Astrocyte of the spinal cord (primary cell): Measurements from ENCODE around the gene R3HDM2.

Experiments used
- DNase-seq: peaks from one replicate; pipeline ENCODE4 v3.0.0; 2011; ENCODE audit warnings: low read depth, low spot score
- H3K4me3 ChIP-seq: 2 replicates; pipeline ENCODE4 v1.5.1; 2011; ENCODE audit warnings: low read depth, mild to moderate bottlenecking, low read length, moderate library complexity
- in situ Hi-C: cut with HindIII; loops from 2 replicates; pipeline ENCODE4 v1.10.0; 2017; ENCODE audit warnings: low sequenced_read_pairs
- TF ChIP-seq, protein P1 (sequence below): IDR thresholded peaks from 2 replicates; pipeline ENCODE4 v1.5.1; 2012; ENCODE audit warnings: low read depth, mild to moderate bottlenecking, low read length, inconsistent platforms

Gene R3HDM2

DNA sequence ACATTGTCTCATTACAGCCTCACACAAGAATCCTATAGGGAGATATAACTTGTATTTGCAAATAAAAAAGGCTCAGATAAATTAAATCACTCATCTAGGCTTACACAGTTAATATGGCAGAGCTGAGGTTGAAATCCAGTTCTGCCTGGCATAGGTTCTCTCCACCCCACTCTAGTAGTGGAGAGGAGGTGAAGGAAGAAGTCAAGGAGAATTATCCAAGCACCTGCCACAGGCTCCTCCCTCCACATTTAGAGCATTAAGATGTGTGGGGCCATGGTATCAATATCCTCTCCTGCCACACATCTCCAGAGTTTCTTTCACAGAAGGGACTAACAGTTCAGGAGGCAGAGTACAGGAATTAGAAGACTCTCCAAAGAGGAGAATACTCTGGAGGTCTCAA, 157.3 kb downstream of the R3HDM2 start:
- H3K4me3 ChIP-seq = no peak overlapping the region
- TF ChIP-seq, protein P1, sequence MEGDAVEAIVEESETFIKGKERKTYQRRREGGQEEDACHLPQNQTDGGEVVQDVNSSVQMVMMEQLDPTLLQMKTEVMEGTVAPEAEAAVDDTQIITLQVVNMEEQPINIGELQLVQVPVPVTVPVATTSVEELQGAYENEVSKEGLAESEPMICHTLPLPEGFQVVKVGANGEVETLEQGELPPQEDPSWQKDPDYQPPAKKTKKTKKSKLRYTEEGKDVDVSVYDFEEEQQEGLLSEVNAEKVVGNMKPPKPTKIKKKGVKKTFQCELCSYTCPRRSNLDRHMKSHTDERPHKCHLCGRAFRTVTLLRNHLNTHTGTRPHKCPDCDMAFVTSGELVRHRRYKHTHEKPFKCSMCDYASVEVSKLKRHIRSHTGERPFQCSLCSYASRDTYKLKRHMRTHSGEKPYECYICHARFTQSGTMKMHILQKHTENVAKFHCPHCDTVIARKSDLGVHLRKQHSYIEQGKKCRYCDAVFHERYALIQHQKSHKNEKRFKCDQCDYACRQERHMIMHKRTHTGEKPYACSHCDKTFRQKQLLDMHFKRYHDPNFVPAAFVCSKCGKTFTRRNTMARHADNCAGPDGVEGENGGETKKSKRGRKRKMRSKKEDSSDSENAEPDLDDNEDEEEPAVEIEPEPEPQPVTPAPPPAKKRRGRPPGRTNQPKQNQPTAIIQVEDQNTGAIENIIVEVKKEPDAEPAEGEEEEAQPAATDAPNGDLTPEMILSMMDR = no peak
- DNase-seq = no peak
- in situ Hi-C loops = no loop called here

DNA sequence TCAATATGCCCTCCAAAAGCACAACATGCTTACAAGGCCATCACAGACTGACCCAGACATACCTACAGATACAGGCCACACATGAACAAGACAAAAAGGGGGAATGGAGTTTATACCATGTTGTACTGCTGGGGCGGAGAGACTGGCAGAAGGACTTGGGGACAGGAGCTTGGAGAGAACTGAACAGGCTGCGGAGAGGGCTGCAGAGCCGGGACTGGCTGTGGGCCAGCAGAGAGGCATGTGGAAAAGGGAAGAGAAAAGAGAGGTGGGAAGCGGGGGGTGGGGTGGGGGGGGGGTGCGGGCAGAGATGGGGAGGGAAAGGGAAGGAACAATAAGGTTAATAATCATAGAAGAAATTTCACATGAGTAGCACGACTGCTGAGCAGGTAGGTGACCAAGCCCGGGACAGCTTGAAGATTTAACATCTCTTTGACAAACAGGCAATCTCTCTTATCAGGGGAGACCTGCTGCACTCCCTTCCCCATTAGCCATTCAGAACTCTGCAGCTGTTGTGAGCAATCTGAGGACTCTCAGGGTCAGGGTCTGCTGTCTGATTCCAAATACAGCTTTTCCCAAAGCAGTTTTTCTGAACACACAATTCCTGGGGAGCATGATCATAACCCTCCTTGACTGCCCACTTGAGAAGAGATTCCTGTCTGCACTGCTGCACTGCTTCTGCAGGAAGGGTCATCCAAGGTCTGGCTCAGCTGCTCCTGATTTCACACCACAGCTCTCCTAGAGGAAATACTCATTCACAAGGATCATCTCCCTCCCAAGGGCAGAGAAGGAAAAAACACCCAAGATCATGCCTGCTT, 158.3 kb downstream of the R3HDM2 start:
- in situ Hi-C loops = no loop called here
- TF ChIP-seq, protein P1 = no peak

GRCh38 chr12:57270966-57271470, 159.8 kb downstream of the R3HDM2 start:
- TF ChIP-seq, protein P1 = peak; percentile 8
- no peak overlapping the region for H3K4me3 ChIP-seq
- DNase-seq = no peak
- in situ Hi-C loops = no loop called here

More for the DNA sequence above, 158.3 kb downstream of the R3HDM2 start:
- H3K4me3 ChIP-seq = no peak overlapping the region
- DNase-seq = peak; percentile 13

DNA sequence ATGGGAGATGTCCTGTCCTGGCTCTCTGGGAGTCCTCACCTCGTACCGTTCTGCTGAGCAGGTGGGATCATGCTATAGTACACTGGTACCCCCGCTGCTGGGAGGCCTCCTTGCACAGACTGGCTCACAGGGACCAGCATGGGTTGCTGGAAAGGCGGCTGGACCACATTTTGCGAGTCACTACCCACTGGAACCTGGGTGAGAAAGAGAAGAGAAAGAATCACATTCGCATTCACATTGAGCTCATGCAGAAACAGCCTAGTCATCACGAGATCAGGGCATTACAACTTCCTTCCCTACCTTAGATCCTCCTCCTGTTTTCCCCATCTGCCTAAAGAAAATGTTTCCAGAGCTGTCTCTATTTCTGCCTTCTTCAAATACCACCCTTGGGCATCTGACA, 162.6 kb downstream of the R3HDM2 start:
- in situ Hi-C loops = no loop called here
- DNase-seq = peak; percentile 20
- TF ChIP-seq, protein P1 = no peak
- H3K4me3 ChIP-seq = no peak overlapping the region

GRCh38 chr12:57266681-57267080, 164.2 kb downstream of the R3HDM2 start:
- in situ Hi-C loops = no loop called here
- H3K4me3 ChIP-seq = no peak overlapping the region
- TF ChIP-seq, protein P1 = no peak
- DNase-seq = no peak

DNA sequence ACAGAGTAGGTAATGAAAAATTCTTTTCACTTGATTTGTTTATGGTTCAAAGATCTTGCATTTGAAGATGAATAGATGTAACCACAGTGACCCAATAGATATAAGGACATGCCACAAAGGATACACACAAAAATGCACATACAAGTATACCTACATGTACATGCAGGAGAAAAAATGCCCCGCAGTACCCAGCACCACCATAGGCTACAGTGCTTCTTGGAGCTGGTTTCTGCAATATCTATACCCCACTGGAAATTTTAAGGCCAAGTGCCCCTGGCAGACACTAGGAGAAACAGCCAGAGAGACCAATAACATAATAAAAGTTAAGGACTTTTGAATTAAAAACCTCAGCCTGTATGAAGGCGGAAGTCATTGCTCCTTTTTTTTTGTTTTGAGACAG, 167.7 kb downstream of the R3HDM2 start:
- in situ Hi-C loops = no loop called here
- no peak for DNase-seq
- H3K4me3 ChIP-seq = no peak overlapping the region
- TF ChIP-seq, protein P1 = no peak
